Measurements from ENCODE around the gene SCGB2B2.

GRCh38 chr19:34675919-34676318 lies 1.0 kb downstream of the SCGB2B2 start:
- no peak for TF ChIP-seq CTCF (IDR thresholded peaks at IDR 0.05)
- TF ChIP-seq EP300 (IDR thresholded peaks at IDR 0.05) = no peak
- no peak for TF ChIP-seq POLR2A (IDR thresholded peaks at IDR 0.05)

All from ovary (tissue), 3 donors.